CD4-positive, alpha-beta T cell (primary cell): ENCODE measurements around the gene SYCP2. TPM values are rescaled to one million over a fixed set of nuclear protein-coding genes. Genes with fewer than 3 reads are reported as not detected.

Source experiments
- ATAC-seq: fragments of 200-7000 bp; cut with Tn5 transposase; one replicate; pipeline ENCODE4 v1.10.0; 2022; ENCODE audit warnings: mild to moderate bottlenecking; ENCODE audit not compliant: poor library complexity
- CTCF ChIA-PET: fragments of 350-600 bp; sonication (Branson Sonifier 250); formaldehyde crosslinking; loops from one replicate; lab custom pipeline; 2021; ENCODE audit warnings: antibody characterized with exemption, inconsistent platforms; lab: Charles Lee
- POLR2A ChIA-PET: fragments of 350-600 bp; sonication (Branson Sonifier 250); formaldehyde crosslinking; loops from one replicate; lab custom pipeline; 2021; ENCODE audit warnings: antibody characterized with exemption, inconsistent platforms; lab: Charles Lee
- DNase-seq, 14 experiments: peaks; one replicate each; pipeline ENCODE4 v3.0.0-alpha.2; 2013 to 2020; ENCODE audit warnings: mixed read lengths in 2 of 14
- H3K27ac ChIP-seq, 2 donors: one replicate each; pipeline versions ENCODE4 v1.5.1 to v1.7.0; 2013; ENCODE audit warnings: low read length in 2 of 2, low read depth in 1 of 2, mild to moderate bottlenecking in 1 of 2
- H3K27me3 ChIP-seq, 2 experiments: 1 replicate in 1 of 2; 2 replicates in 1 of 2; pipeline versions ENCODE4 v1.6.1 to v1.7.0; 2013; ENCODE audit warnings: low read length in 2 of 2, control low read depth in 1 of 2, mild to moderate bottlenecking in 1 of 2, moderate library complexity in 1 of 2; ENCODE audit not compliant: insufficient read depth in 2 of 2, control insufficient read depth in 1 of 2
- H3K36me3 ChIP-seq: one replicate; pipeline ENCODE4 v1.6.1; 2013; ENCODE audit warnings: low read length, control low read depth; ENCODE audit not compliant: insufficient read depth
- H3K4me1 ChIP-seq: one replicate; pipeline ENCODE4 v1.6.1; 2013; ENCODE audit warnings: low read length, control low read depth; ENCODE audit not compliant: insufficient read depth
- H3K4me3 ChIP-seq: one replicate; pipeline ENCODE4 v1.5.1; 2013; ENCODE audit warnings: mild to moderate bottlenecking, low read length, moderate library complexity
- H3K9me3 ChIP-seq, 2 experiments: 1 replicate in 1 of 2; 2 replicates in 1 of 2; pipeline versions ENCODE4 v1.6.1 to v1.7.0; 2013; ENCODE audit warnings: low read length in 2 of 2, mild to moderate bottlenecking in 2 of 2, control low read depth in 1 of 2, moderate library complexity in 1 of 2; ENCODE audit not compliant: control insufficient read depth in 1 of 2, insufficient read depth in 1 of 2
- H3K27ac Mint-ChIP-seq: one replicate; pipeline ENCODE4 v1.8.0; 2020; ENCODE audit warnings: mixed read lengths
- H3K27me3 Mint-ChIP-seq: one replicate; pipeline ENCODE4 v1.8.0; 2021; ENCODE audit warnings: mixed read lengths
- H3K36me3 Mint-ChIP-seq: one replicate; pipeline ENCODE4 v1.8.0; 2021; ENCODE audit warnings: low read depth, mixed read lengths
- H3K4me1 Mint-ChIP-seq: one replicate; pipeline ENCODE4 v1.8.0; 2021; ENCODE audit warnings: low read depth, mixed read lengths
- H3K4me3 Mint-ChIP-seq: one replicate; pipeline ENCODE4 v1.8.0; 2020; ENCODE audit warnings: mild to moderate bottlenecking, mixed read lengths
- H3K9me3 Mint-ChIP-seq: one replicate; pipeline ENCODE4 v1.8.0; 2020; ENCODE audit warnings: mixed read lengths
- intact Hi-C, 2 experiments: fragments of 100-400 bp; cut with DNase I in 1 of 2; cut with micrococcal nuclease in 1 of 2; formaldehyde crosslinking; loops; one replicate each; pipeline versions ENCODE4 v1.15.1 to v1.9.0; 2023 to 2025; cut with DNase I, micrococcal nuclease
- total RNA-seq, 174 experiments: library from RNA in 2 of 174; stranded (reverse) in 2 of 174; gene quantifications; one replicate each; pipeline ENCODE4 v1.2.3 and lab custom pipeline; 2021 to 2026
- TF ChIP-seq, protein P1 (sequence below): fragments of 200-600 bp; IDR thresholded peaks from one replicate; pipeline ENCODE4 v1.8.0; 2022; ENCODE audit warnings: antibody characterized with exemption, mild to moderate bottlenecking

SYCP2 gene
- total RNA-seq, 2 experiments from 2014 or later: 4.4 to 4.6 TPM

- no peaks in the 10 kb centered on the region for H3K36me3 Mint-ChIP-seq
- H3K27me3 ChIP-seq: peaks cover 10 to 36% of the 10 kb centered on the region in 2 experiments
- H3K27ac Mint-ChIP-seq: no peak overlapping the region
- peaks cover 55% of the 10 kb centered on the region for H3K27me3 Mint-ChIP-seq
- H3K4me3 Mint-ChIP-seq: no peak overlapping the region
- no peaks in the 10 kb centered on the region for H3K4me1 Mint-ChIP-seq
- ATAC-seq (no peak), DNase-seq (no peak)
- H3K9me3 ChIP-seq: no peaks in the 10 kb centered on the region
- H3K36me3 ChIP-seq: no peaks in the 10 kb centered on the region
- H3K9me3 Mint-ChIP-seq: no peaks in the 10 kb centered on the region
- no peaks in the 10 kb centered on the region for H3K4me1 ChIP-seq
- POLR2A ChIA-PET: no interaction called here
- H3K4me3 ChIP-seq: no peak overlapping the region
- TF ChIP-seq, protein P1, sequence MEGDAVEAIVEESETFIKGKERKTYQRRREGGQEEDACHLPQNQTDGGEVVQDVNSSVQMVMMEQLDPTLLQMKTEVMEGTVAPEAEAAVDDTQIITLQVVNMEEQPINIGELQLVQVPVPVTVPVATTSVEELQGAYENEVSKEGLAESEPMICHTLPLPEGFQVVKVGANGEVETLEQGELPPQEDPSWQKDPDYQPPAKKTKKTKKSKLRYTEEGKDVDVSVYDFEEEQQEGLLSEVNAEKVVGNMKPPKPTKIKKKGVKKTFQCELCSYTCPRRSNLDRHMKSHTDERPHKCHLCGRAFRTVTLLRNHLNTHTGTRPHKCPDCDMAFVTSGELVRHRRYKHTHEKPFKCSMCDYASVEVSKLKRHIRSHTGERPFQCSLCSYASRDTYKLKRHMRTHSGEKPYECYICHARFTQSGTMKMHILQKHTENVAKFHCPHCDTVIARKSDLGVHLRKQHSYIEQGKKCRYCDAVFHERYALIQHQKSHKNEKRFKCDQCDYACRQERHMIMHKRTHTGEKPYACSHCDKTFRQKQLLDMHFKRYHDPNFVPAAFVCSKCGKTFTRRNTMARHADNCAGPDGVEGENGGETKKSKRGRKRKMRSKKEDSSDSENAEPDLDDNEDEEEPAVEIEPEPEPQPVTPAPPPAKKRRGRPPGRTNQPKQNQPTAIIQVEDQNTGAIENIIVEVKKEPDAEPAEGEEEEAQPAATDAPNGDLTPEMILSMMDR: no peak
- CTCF ChIA-PET: no interaction called here
- no peak overlapping the region for H3K27ac ChIP-seq
- intact Hi-C loops: no loop called here
Measured at GRCh38 chr20:59839400-59839799, 94.0 kb downstream of the SYCP2 start.

DNA sequence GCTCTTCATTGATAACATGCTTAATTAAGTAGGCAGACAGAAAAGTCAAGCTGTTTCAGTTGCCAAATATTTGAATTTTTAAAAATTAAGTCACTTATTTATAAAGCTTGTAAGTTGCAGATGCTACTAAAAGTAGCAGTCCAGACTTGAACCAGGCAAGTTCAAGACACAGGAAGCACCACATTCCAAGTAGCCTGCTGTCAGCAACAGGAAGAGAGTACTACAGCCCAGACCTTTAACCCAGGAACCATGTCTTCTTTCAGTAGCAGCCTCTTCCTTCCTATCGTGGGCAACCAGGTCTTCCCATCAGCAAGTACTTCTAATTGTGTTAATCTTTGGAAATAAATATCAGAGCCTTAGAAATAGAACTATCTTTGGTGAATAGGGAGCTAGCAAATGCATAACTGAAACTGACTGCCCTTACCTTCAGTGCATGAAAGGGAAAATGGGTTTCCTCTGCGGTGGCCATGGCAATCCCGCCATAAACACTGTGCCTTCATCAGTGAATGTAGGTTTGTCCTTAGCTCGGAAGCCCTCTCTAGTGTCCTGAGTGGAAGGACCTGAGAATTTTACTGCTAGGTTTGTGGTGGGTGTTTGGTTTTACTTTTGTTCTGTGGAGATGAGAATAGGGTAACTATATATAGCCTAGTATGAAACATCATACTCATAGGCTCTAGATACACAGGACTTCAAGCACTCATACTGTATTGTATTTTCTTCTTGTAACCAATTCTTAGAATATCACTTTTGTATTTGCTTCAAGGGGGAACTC is 95.6 kb downstream of the SYCP2 start:
- DNase-seq (no peak), ATAC-seq (no peak)
- Histone ChIP-seq H3K27me3 (peaks cover 10 to 41% of the 10 kb centered on the region in 2 experiments), H3K4me1 (no peaks in the 10 kb centered on the region), H3K27ac (no peak overlapping the region), H3K4me3 (no peak overlapping the region), H3K9me3 (peaks cover 0 to 3% of the 10 kb centered on the region in 2 experiments), H3K36me3 (no peaks in the 10 kb centered on the region)
- Mint-ChIP-seq H3K4me3 (no peak overlapping the region), H3K9me3 (no peaks in the 10 kb centered on the region), H3K27me3 (peaks cover 63% of the 10 kb centered on the region), H3K36me3 (no peaks in the 10 kb centered on the region), H3K27ac (no peak overlapping the region), H3K4me1 (no peaks in the 10 kb centered on the region)
- ChIA-PET POLR2A (no interaction called here), CTCF (no interaction called here)
- intact Hi-C loops: no loop called here
- TF ChIP-seq, protein P1: no peak

- no peaks in the 10 kb centered on the region for H3K9me3 Mint-ChIP-seq
- peaks cover 53% of the 10 kb centered on the region for H3K27me3 Mint-ChIP-seq
- Histone ChIP-seq H3K9me3 (peaks cover 0 to 7% of the 10 kb centered on the region in 2 experiments), H3K27ac (no peak overlapping the region), H3K27me3 (peaks cover 10 to 41% of the 10 kb centered on the region in 2 experiments), H3K4me3 (no peak overlapping the region), H3K4me1 (no peaks in the 10 kb centered on the region), H3K36me3 (no peaks in the 10 kb centered on the region)
- intact Hi-C loops: no loop called here
- ChIA-PET POLR2A (no interaction called here), CTCF (no interaction called here)
- H3K4me1 Mint-ChIP-seq: no peaks in the 10 kb centered on the region
- no peak for ATAC-seq
- H3K4me3 Mint-ChIP-seq: no peak overlapping the region
- TF ChIP-seq, protein P1: no peak
- no peak for DNase-seq
- no peak overlapping the region for H3K27ac Mint-ChIP-seq
- H3K36me3 Mint-ChIP-seq: no peaks in the 10 kb centered on the region
Measured at GRCh38 chr20:59836767-59837166, 96.7 kb downstream of the SYCP2 start.
